Occipital lobe (tissue), 2 donors: Measurements from ENCODE around the gene CXorf58. TPM values are rescaled to one million over a fixed set of nuclear protein-coding genes. Genes with fewer than 3 reads are reported as not detected.
"Not testable (repeated sequence)": the region's sequence is repeated elsewhere in the genome, so short reads cannot be mapped to it uniquely, and the experiment has no call there.

ENCODE experiments used
- DNase-seq: peaks from one replicate; lab custom pipeline; 2025; lab: John Stamatoyannopoulos, UW
- total RNA-seq: library from RNA; depleted of rRNA; stranded (reverse); fragments of >200 nt; gene quantifications from one replicate; pipeline ENCODE4 v1.2.3, GENCODE V29; 2014

The CXorf58 gene
- total RNA-seq, 1 donor from 2014 or later: not detected

GRCh38 chrX:23952984-23953907 lies 45.4 kb downstream of the CXorf58 start:
- DNase-seq: no peak

GRCh38 chrX:23953908-23954269 lies 46.1 kb downstream of the CXorf58 start:
- DNase-seq: no peak

- no peak for DNase-seq
Measured at GRCh38 chrX:23954396-23954795, 46.6 kb downstream of the CXorf58 start.

- DNase-seq: no peak
Measured at GRCh38 chrX:23959781-23960180, 52.0 kb downstream of the CXorf58 start.

- DNase-seq: no peak
Measured at GRCh38 chrX:23964191-23964590, 56.4 kb downstream of the CXorf58 start.

- not testable (repeated sequence) for DNase-seq
Measured at GRCh38 chrX:23965630-23966029, 57.8 kb downstream of the CXorf58 start.

- no peak for DNase-seq
Measured at GRCh38 chrX:23978491-23978890, 70.7 kb downstream of the CXorf58 start.

GRCh38 chrX:23980011-23980441 lies 72.2 kb downstream of the CXorf58 start:
- no peak for DNase-seq

GRCh38 chrX:23981222-23981621 lies 73.4 kb downstream of the CXorf58 start:
- DNase-seq: no peak

GRCh38 chrX:23981711-23982110 lies 73.9 kb downstream of the CXorf58 start:
- no peak for DNase-seq

GRCh38 chrX:23982891-23983290 lies 75.1 kb downstream of the CXorf58 start:
- no peak for DNase-seq

Other genes starting within 250 kb of the CXorf58 start
- 37.9 TPM for gene PRDX4, start 240.5 kb upstream of the CXorf58 start, total RNA-seq
- gene ACOT9, start 164.7 kb upstream of the CXorf58 start, total RNA-seq: 19.5 TPM
- 58.3 TPM for gene SAT1, start 124.8 kb upstream of the CXorf58 start, total RNA-seq
- gene APOO, start 68 bp upstream of the CXorf58 start, total RNA-seq: 30.7 TPM
- gene KLHL15, start 119.2 kb downstream of the CXorf58 start, total RNA-seq: 40.4 TPM
- gene EIF2S3, start 146.9 kb downstream of the CXorf58 start, total RNA-seq: 313 TPM
- gene ZFX, start 241.7 kb downstream of the CXorf58 start, total RNA-seq: 72.2 TPM